GM23248 (cell line): ENCODE data around the gene SIX5.

Source experiments
- EZH2 ChIP-seq: fragments of 200-600 bp; sonication (generic); IDR thresholded peaks from 2 replicates; pipeline ENCODE4 v1.6.1; 2018; ENCODE audit warnings: antibody characterized with exemption, mild to moderate bottlenecking; ENCODE audit not compliant: insufficient read depth, poor library complexity, severe bottlenecking
- EZH2phosphoT487 ChIP-seq: fragments of 200-600 bp; sonication (generic); IDR thresholded peaks from 2 replicates; pipeline ENCODE4 v1.6.1; 2018; ENCODE audit warnings: antibody characterized with exemption, moderate library complexity, mild to moderate bottlenecking, low read depth; ENCODE audit not compliant: insufficient read depth

GRCh38 chr19:45772130-45772840 lies 3.2 kb upstream of the SIX5 start:
- TF ChIP-seq EZH2phosphoT487 (no peak), EZH2 (no peak)
